SK-N-MC (cell line): Measurements from ENCODE around the gene TAOK1.

Experiments
- DNase-seq: peaks from one replicate; pipeline ENCODE4 v3.0.0-alpha.2; 2011; ENCODE audit warnings: low read depth, low spot score
- H3K27ac ChIP-seq: fragments of 200-600 bp; sonication (generic); 2 replicates; pipeline ENCODE4 v1.5.1; 2016; ENCODE audit warnings: mixed run types
- H3K36me3 ChIP-seq: fragments of 200-600 bp; sonication (generic); 2 replicates; pipeline ENCODE4 v1.6.1; 2017; ENCODE audit warnings: antibody characterized with exemption, low read length, mixed read lengths; ENCODE audit not compliant: insufficient read depth
- H3K4me3 ChIP-seq: fragments of 200-600 bp; sonication (generic); 2 replicates; pipeline ENCODE4 v1.5.1; 2016
- H3K9ac ChIP-seq: fragments of 200-600 bp; sonication (generic); 2 replicates; pipeline ENCODE4 v1.8.0; 2017; ENCODE audit warnings: mixed run types, mixed read lengths; ENCODE audit not compliant: insufficient read length
- H3K9me3 ChIP-seq: fragments of 200-600 bp; sonication (generic); 2 replicates; pipeline ENCODE4 v1.6.1; 2017; ENCODE audit warnings: low read depth, mild to moderate bottlenecking, antibody characterized with exemption, low read length, moderate library complexity, mixed read lengths
- EZH2 ChIP-seq: fragments of 200-600 bp; sonication (generic); IDR thresholded peaks from one replicate; pipeline ENCODE4 v1.6.1; 2017; ENCODE audit warnings: antibody characterized with exemption
- FOXP2 ChIP-seq: optimal IDR thresholded peaks from 2 replicates; pipeline ENCODE3; 2011; ENCODE audit warnings: mild to moderate bottlenecking, moderate library complexity; ENCODE audit not compliant: insufficient read depth; ENCODE audit errors: extremely low read length, control extremely low read depth
- POLR2AphosphoS5 ChIP-seq: IDR thresholded peaks from 2 replicates; pipeline ENCODE4 v1.6.1; 2012; ENCODE audit warnings: mild to moderate bottlenecking, low read depth, low read length, borderline replicate concordance

Gene TAOK1

DNA sequence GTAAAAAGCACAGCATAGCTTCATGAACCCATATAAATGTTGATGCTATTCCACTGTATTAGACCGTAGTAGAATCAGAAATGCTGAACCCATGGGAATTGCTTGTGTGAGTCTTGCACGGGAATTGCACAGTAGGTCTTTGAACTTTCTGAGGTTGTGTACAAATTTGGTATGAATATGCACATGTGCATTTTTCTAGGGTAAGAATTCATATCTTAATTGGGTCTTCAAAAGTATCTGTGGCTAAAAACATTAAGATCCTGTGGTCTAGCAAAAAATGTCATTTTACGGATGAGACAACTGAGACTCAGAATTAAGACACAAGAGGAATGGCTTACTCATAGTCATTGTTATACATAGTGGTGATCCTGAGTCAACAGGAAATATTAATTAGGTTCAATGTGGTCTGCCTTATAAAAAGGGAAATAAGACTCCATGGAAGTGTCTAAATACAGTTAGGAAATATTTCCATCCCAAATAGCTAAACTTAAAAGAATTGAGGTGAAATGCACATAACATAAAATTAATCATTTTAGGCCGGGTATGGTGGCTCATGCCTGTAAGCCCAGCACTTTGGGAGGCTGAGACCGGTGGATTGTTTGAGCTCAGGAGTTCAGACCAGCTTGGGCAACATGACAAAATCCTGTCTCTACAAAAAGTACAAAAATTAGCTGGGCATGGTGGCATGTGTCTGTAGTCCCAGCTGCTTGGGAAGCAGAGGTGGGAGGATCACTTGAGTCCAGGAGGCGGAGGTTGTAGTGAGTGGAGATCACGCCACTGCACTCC lies 22.8 kb downstream of the TAOK1 start:
- Histone ChIP-seq H3K27ac (peak overlapping the region; percentile 72), H3K9ac (no peak overlapping the region)

GRCh38 chr17:29420128-29420527 lies 30.0 kb downstream of the TAOK1 start:
- TF ChIP-seq EZH2 = no peak
- TF ChIP-seq POLR2AphosphoS5 = no peak
- Histone ChIP-seq H3K27ac (no peak overlapping the region), H3K36me3 (peaks cover 27% of the 10 kb centered on the region; the same call in 1 of the 2 replicates), H3K4me3 (no peak overlapping the region), H3K9me3 (no peaks in the 10 kb centered on the region), H3K9ac (no peak overlapping the region)
- no peak for DNase-seq

More for the DNA sequence above, 22.8 kb downstream of the TAOK1 start:
- Histone ChIP-seq H3K36me3 (peaks cover 9% of the 10 kb centered on the region), H3K4me3 (0 out of 2 replicates have a peak overlapping the region, but pooled peaks have one; percentile 3), H3K9me3 (no peaks in the 10 kb centered on the region)
- DNase-seq = peak; percentile 57
- TF ChIP-seq EZH2 = no peak
- TF ChIP-seq FOXP2 = no peak
- no peak for TF ChIP-seq POLR2AphosphoS5

- no peak for TF ChIP-seq FOXP2
- H3K9ac ChIP-seq = no peak overlapping the region
- no peak for DNase-seq
- no peaks in the 10 kb centered on the region for H3K36me3 ChIP-seq
- H3K4me3 ChIP-seq = no peak overlapping the region
- no peak overlapping the region for H3K27ac ChIP-seq
- H3K9me3 ChIP-seq = no peaks in the 10 kb centered on the region
These were observed 40.1 kb downstream of the TAOK1 start for GRCh38 chr17:29430275-29430674.

- Histone ChIP-seq H3K27ac (peak overlapping the region; percentile 19; the same call in 1 of the 2 replicates), H3K36me3 (no peaks in the 10 kb centered on the region), H3K4me3 (no peak overlapping the region), H3K9ac (no peak overlapping the region), H3K9me3 (no peaks in the 10 kb centered on the region)
- TF ChIP-seq POLR2AphosphoS5 = no peak
- no peak for TF ChIP-seq EZH2
- TF ChIP-seq FOXP2 = no peak
- no peak for DNase-seq
These were observed 43.4 kb downstream of the TAOK1 start for GRCh38 chr17:29433541-29433940.

DNA sequence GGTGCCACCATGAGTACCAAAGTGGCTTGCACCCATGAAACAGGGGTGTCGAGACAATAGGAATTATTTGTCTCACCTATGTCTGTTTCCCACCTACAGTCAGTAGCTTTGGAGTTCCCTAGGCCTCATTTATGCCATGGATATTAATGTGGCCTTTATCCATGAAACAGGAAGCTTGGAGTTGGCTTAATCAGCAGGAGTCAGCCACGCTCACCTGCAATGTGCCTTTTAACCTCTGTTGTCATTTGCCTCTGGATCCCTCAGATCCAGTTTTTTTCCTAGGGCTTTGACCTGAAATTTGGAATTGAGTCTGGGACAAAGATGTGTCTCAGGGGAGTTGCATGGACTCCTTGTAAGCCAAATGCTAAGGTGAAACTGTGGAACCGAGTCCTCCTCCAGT lies 44.4 kb downstream of the TAOK1 start:
- Histone ChIP-seq H3K27ac (no peak overlapping the region), H3K9me3 (no peaks in the 10 kb centered on the region), H3K9ac (no peak overlapping the region), H3K36me3 (no peaks in the 10 kb centered on the region), H3K4me3 (no peak overlapping the region)
- no peak for DNase-seq
- TF ChIP-seq POLR2AphosphoS5 (no peak), FOXP2 (no peak), EZH2 (no peak)

- no peak for DNase-seq
- H3K36me3 ChIP-seq = peaks cover 7% of the 10 kb centered on the region; the same call in 1 of the 2 replicates
- TF ChIP-seq FOXP2 = no peak
These were observed 52.3 kb downstream of the TAOK1 start for GRCh38 chr17:29442451-29442850.

GRCh38 chr17:29443041-29443739 lies 53.0 kb downstream of the TAOK1 start:
- no peak for DNase-seq
- no peaks in the 10 kb centered on the region for H3K9me3 ChIP-seq
- H3K36me3 ChIP-seq = peaks cover 7% of the 10 kb centered on the region; the same call in 1 of the 2 replicates
- no peak overlapping the region for H3K9ac ChIP-seq
- TF ChIP-seq FOXP2 (no peak), EZH2 (no peak), POLR2AphosphoS5 (no peak)
- peak overlapping the region; percentile 58 for H3K27ac ChIP-seq
- H3K4me3 ChIP-seq = no peak overlapping the region

More at GRCh38 chr17:29442451-29442850, 52.3 kb downstream of the TAOK1 start:
- Histone ChIP-seq H3K27ac (peak overlapping the region; percentile 58), H3K4me3 (no peak overlapping the region), H3K9me3 (no peaks in the 10 kb centered on the region), H3K9ac (no peak overlapping the region)

- H3K36me3 ChIP-seq = peaks cover 7% of the 10 kb centered on the region; the same call in 1 of the 2 replicates
These were observed 54.4 kb downstream of the TAOK1 start for GRCh38 chr17:29444589-29444988.

More at GRCh38 chr17:29444589-29444988, 54.4 kb downstream of the TAOK1 start:
- Histone ChIP-seq H3K27ac (peak overlapping the region; percentile 52), H3K9ac (no peak overlapping the region), H3K4me3 (no peak overlapping the region), H3K9me3 (no peaks in the 10 kb centered on the region)
- no peak for DNase-seq
- no peak for TF ChIP-seq FOXP2
- TF ChIP-seq POLR2AphosphoS5 = no peak
- no peak for TF ChIP-seq EZH2
